ENCODE results near the gene ZSCAN9.

GRCh38 chr6:28274888-28275287 is 49.8 kb downstream of the ZSCAN9 start:
- TF ChIP-seq POLR2A (IDR thresholded peaks at IDR 0.05; ENCODE audit: low read depth, low read length) (no peak), PAX5 (IDR thresholded peaks at IDR 0.05; ENCODE audit: insufficient read depth, low read length, severe bottlenecking) (no peak), POLR2AphosphoS5 (IDR thresholded peaks at IDR 0.05; ENCODE audit: low read depth, low read length) (no peak), SPI1 (IDR thresholded peaks at IDR 0.05; ENCODE audit: low read depth, low read length) (no peak), TAF1 (IDR thresholded peaks at IDR 0.05; ENCODE audit: low read depth, low read length) (no peak)

Measured in GM12891 (cell line).